ENCODE measurements around the gene AUTS2. TPM values are rescaled to one million over a fixed set of nuclear protein-coding genes. Genes with fewer than 3 reads are reported as not detected.

The AUTS2 gene
- total and polyA plus RNA-seq, 10 of the 15 experiments (the other 5 are each of a cell fraction or from before 2014, with no cell fraction given) = 6.4 to 55.6 (median 21.6) TPM

DNA sequence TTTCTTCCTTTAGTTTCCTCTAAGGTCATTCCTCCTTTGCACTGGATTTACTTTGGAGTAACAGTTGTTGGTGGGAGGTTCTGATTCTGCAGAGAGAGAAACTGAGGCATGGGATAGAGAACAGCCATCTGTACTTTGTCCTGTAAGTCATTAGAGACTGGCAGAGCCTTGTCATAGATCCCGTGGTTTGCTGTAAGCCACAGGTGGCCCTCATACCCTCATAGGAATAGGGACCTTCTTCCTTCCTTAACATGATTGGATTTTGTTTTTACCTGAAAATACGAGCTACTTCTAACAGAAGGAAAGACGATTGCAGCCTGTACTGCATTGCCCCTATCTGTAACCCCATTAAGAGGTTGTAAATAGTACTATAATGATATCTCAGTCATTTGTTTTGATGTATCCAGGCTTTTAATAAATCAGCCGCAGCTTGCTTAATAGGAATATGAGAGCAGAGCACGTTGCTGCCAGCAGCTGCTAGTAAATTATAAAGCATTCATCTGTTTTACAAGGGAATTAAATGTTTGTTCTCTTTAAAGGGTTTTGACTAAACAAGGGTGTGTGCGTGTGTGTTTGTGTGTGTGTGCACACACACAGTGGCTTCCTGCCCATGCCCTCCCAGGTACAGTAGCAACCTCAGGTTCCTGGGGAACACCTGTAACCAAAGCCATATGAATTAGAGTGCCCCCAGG, 249.8 kb downstream of the AUTS2 start (continued):
- TF ChIP-seq REST (IDR thresholded peaks at IDR 0.05; ENCODE audit: low read depth, low read length) = no peak
- no peak for TF ChIP-seq ETV6 (conservative IDR thresholded peaks at IDR 0.05 in 1 of 2, IDR thresholded peaks at IDR 0.05 in 1 of 2; ENCODE audit: borderline replicate concordance in 1 of 2, low read depth in 1 of 2)
- TF ChIP-seq EZH2 (IDR thresholded peaks at IDR 0.05; ENCODE audit: borderline replicate concordance, control insufficient read depth, low read depth, low read length) = no peak

- RAD21 ChIA-PET (ENCODE audit: unreplicated experiment) = interaction anchor here (1.0 kb wide), 2 partner anchors 11 to 24 kb away, joined by 3 read pairs; no protein-coding TSS in a partner anchor
- intact Hi-C loops (cut with micrococcal nuclease; ENCODE audit: unreplicated experiment) (no loop called here), in situ Hi-C loops (cut with MboI) (no loop called here)
- SMC1A ChIA-PET (ENCODE audit: uncharacterized antibody, unreplicated experiment) = interaction anchor here (1.3 to 2.1 kb wide), 5 partner anchors 10 to 60 kb away, joined by 3 to 6 read pairs (median 4); no protein-coding TSS in a partner anchor
- POLR2A ChIA-PET = interaction anchor here (0.7 kb wide), 2 partner anchors 21 to 43 kb away, joined by 5 to 6 read pairs; no protein-coding TSS in a partner anchor
- no peaks in the 10 kb centered on the region for H4K20me1 ChIP-seq (ENCODE audit: control insufficient read depth, insufficient read depth)
- H3K27me3 ChIP-seq (replicated peaks in 1 of 2; ENCODE audit: control insufficient read depth in 2 of 2, insufficient read depth in 2 of 2, low read length in 1 of 2) = no peaks in the 10 kb centered on the region
- H3K9me3 ChIP-seq (replicated peaks; ENCODE audit: control insufficient read depth, insufficient read depth, low read length) = no peaks in the 10 kb centered on the region
- H3K9ac ChIP-seq (ENCODE audit: control insufficient read depth, insufficient read depth, low read length) = no peak overlapping the region
- FAIRE-seq = no peak
- H3K4me2 ChIP-seq (ENCODE audit: control insufficient read depth, insufficient read depth) = no peak overlapping the region
- DNase-seq (ENCODE audit: low read depth, low spot score) = no peak
- WGBS (ENCODE audit: insufficient coverage, insufficient replicate concordance, low lambda C conversion rate, missing lambda C conversion rate) = 24% methylated on average over 2 of the region's 2 CpGs
- no peak overlapping the region for H3K27ac ChIP-seq (ENCODE audit: control insufficient read depth, insufficient read depth)
- no peak for ATAC-seq
- H2AFZ ChIP-seq (ENCODE audit: control insufficient read depth, low read depth, low read length) = no peak overlapping the region
- no TSS peak for BruUV-seq (replicated peaks)
- peaks cover 9% of the 10 kb centered on the region for H3K79me2 ChIP-seq (ENCODE audit: control insufficient read depth, insufficient read depth, low read length)
- peaks cover 20% of the 10 kb centered on the region for H3K4me1 ChIP-seq (ENCODE audit: control insufficient read depth, insufficient read depth, low read length)
- H3K4me3 ChIP-seq = no peak overlapping the region
- CTCF ChIA-PET = interaction anchor here (2.7 kb wide), 1 partner anchor 9 kb away, joined by 8 read pairs; no protein-coding TSS in a partner anchor
- no peaks in the 10 kb centered on the region; a peak in 1 of 4 replicates for H3K36me3 ChIP-seq (ENCODE audit: control insufficient read depth in 2 of 2, insufficient read depth in 2 of 2, low read length in 1 of 2)
- TF ChIP-seq, protein P1, sequence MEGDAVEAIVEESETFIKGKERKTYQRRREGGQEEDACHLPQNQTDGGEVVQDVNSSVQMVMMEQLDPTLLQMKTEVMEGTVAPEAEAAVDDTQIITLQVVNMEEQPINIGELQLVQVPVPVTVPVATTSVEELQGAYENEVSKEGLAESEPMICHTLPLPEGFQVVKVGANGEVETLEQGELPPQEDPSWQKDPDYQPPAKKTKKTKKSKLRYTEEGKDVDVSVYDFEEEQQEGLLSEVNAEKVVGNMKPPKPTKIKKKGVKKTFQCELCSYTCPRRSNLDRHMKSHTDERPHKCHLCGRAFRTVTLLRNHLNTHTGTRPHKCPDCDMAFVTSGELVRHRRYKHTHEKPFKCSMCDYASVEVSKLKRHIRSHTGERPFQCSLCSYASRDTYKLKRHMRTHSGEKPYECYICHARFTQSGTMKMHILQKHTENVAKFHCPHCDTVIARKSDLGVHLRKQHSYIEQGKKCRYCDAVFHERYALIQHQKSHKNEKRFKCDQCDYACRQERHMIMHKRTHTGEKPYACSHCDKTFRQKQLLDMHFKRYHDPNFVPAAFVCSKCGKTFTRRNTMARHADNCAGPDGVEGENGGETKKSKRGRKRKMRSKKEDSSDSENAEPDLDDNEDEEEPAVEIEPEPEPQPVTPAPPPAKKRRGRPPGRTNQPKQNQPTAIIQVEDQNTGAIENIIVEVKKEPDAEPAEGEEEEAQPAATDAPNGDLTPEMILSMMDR (IDR thresholded peaks at IDR 0.05 in 2 of 3, conservative IDR thresholded peaks at IDR 0.05 in 1 of 3; ENCODE audit: control insufficient read depth in 2 of 3, extremely low read depth in 1 of 3, insufficient read depth in 1 of 3, low read depth in 3 of 3, low read length in 3 of 3) = no peak
- TF ChIP-seq PAX8 (IDR thresholded peaks at IDR 0.05) (no peak), CHD1 (IDR thresholded peaks at IDR 0.05; ENCODE audit: low read depth, low read length) (no peak), BRCA1 (IDR thresholded peaks at IDR 0.05; ENCODE audit: low read depth, low read length) (no peak), CBX5 (IDR thresholded peaks at IDR 0.05; ENCODE audit: low read depth) (no peak), KAT2A (conservative IDR thresholded peaks at IDR 0.05; ENCODE audit: control insufficient read depth, low read depth, low read length) (no peak), SMAD1 (IDR thresholded peaks at IDR 0.05; ENCODE audit: low read depth, partially characterized antibody) (no peak), POLR2AphosphoS5 (IDR thresholded peaks at IDR 0.05; ENCODE audit: low read length) (no peak), E2F4 (IDR thresholded peaks at IDR 0.05; ENCODE audit: low read depth, low read length) (no peak), ATF7 (IDR thresholded peaks at IDR 0.05; ENCODE audit: low read depth) (no peak), NR2F1 (conservative IDR thresholded peaks at IDR 0.05) (no peak), NFXL1 (IDR thresholded peaks at IDR 0.05; ENCODE audit: borderline replicate concordance) (no peak), CREM (IDR thresholded peaks at IDR 0.05; ENCODE audit: low read depth) (no peak)
Measured at GRCh38 chr7:69849268-69849667, 251.0 kb downstream of the AUTS2 start.

All from GM12878 (cell line).